ENCODE data around the gene COX19.

COX19 gene

GRCh38 chr7:978049-978346 is 2.6 kb upstream of the COX19 start:
- no peak for DNase-seq (ENCODE audit: low read depth)

DNA sequence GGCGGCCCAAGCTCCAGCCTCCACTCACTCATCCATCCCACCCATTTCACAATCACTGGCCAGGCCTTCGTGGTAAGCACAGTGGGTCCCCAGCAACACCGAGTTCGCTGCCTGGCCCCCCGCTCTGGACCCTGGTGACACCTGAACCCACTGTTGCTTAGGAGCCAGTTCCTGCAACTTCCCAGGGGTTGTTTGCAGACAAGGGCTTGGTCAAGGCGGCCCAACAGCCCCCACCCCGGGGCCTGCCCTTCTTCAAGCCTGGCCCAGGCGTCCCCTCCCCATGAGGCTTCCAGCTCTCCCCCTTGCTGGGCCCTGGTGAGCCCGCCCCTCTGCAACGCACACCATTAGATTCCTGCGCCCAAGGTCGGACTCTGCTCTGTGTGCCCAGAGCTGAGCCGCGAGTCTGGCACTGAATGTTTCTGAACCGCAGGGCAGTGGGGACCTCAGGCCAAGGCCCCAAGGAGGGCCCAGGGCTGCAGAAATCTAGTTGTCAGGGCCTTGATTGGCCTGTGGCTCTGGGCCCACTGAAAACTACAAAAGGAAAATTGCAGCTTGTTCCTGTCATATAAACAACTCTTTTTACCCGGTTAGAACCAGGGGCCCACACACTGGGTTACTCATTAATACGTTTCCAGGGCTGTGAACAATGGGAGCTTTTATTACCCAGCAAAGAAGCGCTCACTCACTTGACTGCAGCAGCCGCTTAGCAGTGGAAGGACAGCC is 2.1 kb upstream of the COX19 start:
- DNase-seq (ENCODE audit: low read depth), result no peak

GRCh38 chr7:976901-977325 is 1.6 kb upstream of the COX19 start:
- DNase-seq (ENCODE audit: low read depth), result no peak

- DNase-seq (ENCODE audit: low read depth), result no peak
Observed at GRCh38 chr7:975702-976473, 539 bp upstream of the COX19 start.

- no peak for DNase-seq (ENCODE audit: low read depth)
Observed at GRCh38 chr7:974172-974571, 1.2 kb downstream of the COX19 start.

GRCh38 chr7:973312-973711 is 2.0 kb downstream of the COX19 start:
- DNase-seq (ENCODE audit: low read depth), result no peak

DNA sequence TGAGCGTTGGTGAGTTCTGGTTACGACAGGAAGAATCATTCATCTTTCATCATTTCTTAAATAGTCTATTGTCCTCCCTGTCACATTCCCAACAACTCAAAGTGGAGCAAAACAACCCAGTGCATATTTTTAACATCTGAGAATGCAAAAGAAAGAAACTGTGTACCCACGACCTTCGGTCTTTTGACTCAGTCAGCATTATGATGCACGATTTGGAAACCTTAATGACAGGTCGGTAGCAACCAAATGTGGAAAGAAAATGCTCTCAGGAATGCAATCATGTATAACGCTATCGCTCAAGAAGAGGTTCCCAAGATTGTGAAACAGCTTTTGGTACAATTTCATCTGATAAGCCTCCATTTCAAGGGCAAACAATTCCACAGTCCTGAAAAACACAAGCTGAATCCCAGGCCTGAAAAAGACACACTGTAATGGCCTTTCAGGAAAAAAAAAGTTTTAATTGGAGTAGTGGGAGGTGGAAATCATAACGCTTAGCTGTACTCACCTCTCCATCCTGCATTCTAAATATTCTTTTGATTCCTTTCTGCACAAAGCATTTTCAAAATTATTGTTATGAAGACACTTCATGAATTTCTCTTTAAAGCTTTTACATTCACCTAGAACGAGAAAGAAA is 2.6 kb downstream of the COX19 start:
- no peak for DNase-seq (ENCODE audit: low read depth)

- no peak for DNase-seq (ENCODE audit: low read depth)
Observed at GRCh38 chr7:972110-972509, 3.2 kb downstream of the COX19 start.

- no peak for DNase-seq (ENCODE audit: low read depth)
Observed at GRCh38 chr7:970744-971143, 4.6 kb downstream of the COX19 start.

- no peak for DNase-seq (ENCODE audit: low read depth)
Observed at GRCh38 chr7:969403-969802, 5.9 kb downstream of the COX19 start.

- DNase-seq (ENCODE audit: low read depth), result no peak
Observed at GRCh38 chr7:968205-969105, 6.9 kb downstream of the COX19 start.

- no peak for DNase-seq (ENCODE audit: low read depth)
Observed at GRCh38 chr7:967361-968082, 7.8 kb downstream of the COX19 start.

- DNase-seq (ENCODE audit: low read depth), result no peak
Observed at GRCh38 chr7:966291-967069, 8.9 kb downstream of the COX19 start.

DNA sequence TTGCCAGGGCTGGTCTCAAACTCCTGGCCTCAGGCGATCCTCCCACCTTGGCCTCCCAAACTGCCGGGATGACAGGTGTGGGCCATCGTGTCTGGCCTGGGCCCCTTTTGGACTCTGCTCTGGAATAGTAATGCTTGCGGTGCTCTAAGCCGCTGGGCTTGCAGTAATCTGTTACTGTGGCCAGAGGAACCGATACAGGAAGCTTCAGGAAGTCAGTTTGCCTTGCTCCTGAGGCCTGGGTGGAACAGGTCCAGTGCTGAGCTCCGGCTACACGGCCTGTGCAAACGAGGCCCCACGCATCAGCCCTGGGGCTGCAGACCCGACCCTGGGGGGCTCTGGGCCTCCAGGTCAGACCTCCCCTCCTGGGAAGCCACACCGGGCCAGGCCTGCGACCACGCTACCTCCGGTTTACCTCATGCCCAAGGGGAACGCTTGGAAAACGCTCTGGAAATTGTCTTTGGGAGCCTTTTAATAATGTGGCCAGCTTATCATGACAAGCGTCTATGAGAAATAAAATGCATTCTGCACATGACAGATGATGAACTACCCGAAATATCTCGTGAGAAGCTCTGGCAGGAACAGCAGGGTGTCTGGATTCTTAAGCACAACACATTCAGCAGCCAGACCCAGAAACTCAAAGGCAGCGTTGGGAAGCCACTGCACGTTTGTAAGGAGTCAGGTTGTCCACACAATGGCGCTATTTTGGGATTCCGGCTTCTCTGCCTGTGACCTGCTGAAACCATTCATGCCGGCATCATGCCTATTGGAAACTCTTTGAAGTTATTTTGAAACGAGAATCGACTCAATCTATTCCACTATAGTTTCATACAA is 10.7 kb downstream of the COX19 start:
- no peak for DNase-seq (ENCODE audit: low read depth)

DNA sequence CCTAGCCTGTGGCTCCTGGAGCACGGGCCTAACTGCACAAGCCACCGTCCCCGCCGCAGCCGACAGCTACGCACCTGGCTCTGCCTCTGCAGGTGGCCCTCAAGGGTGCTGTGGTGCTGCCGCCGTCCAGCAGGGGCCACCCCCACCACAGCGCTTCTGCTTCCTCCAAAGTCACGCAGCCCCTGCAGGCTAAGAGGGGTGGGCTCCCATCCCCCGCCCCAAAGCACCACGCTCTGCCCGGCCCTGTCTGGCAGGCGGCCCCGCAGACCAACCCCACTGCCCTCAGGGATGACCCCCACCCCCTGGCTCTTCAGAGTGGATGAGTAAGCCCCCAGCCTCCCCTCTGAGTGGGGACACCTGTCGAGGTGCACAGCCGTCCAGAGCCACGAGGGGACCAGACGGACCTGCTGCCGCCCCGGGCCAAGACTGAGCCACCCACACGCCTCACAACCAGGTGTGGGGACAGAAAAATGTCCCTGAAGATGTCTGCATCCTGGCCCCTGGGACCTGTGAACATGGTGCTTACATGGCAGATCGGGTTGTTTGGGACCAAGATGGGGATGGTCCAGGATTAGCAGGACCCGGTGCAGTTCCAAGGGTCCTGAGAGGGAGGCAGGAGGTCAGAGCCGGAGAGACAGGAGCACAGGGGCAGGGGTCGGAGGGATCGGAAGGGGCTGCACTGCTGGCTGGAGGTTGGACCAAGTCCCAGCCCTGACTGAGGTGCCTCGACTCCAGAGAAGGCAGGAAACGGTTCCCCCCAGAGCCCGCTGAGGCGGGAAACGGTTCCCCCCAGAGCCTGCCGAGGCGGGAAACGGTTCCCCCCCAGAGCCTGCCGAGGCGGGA is 11.9 kb downstream of the COX19 start:
- DNase-seq (ENCODE audit: low read depth), result no peak

DNA sequence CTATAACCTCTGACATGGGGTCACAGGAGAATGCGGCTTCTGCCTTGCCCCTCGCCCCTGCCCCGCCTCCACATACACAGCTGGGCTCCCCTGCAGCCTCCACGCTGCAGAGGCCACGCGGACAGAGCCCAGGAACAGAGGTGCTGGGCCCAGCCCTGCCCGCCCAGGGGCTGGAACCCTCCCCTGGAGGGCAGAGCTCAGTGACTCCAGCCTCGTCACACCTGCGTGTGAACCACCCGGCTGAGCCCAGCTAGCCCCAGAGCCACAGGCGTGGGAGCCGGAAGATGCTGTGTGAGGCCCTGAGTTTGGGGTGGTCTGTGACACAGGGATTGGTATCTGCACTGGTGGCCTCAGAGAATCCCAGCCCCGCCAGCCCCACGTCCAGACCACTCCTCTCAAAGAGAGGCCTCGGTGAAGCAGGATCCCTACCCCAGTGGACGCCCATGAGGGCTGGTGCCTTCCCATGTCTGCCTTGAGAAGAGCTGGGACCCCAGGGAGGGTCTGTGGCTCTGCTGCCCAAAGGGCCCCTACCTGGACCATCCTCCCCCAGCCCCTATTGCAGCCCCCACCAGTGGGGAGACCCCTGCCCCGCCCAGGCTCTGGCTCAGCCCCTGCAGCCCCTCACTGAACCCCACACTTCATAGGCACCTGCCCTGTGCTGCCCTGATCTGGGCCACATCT is 12.8 kb downstream of the COX19 start:
- DNase-seq (ENCODE audit: low read depth), result no peak

GRCh38 chr7:961546-962400 is 13.6 kb downstream of the COX19 start:
- no peak for DNase-seq (ENCODE audit: low read depth)

All from CMK (cell line).